ENCODE measurements around the gene MAOB.

- TF ChIP-seq CTCF (tag by site-specific recombination; IDR thresholded peaks at IDR 0.05) = no peak
- no peak for TF ChIP-seq KLF16 (tag by site-specific recombination; IDR thresholded peaks at IDR 0.05)
Observed at GRCh38 chrX:43892336-43892870, 10.2 kb upstream of the MAOB start.
